ENCODE data around the gene AGXT. TPM values are rescaled to one million over a fixed set of nuclear protein-coding genes. Genes with fewer than 3 reads are reported as not detected.

Gene AGXT
- total RNA-seq: 0.32 TPM
- long read RNA-seq: 0 reads

- DNase-seq (ENCODE audit: low spot score): no peak
These were observed at the start of gene AGXT for GRCh38 chr2:240868286-240869108. Gene AGXT, plus strand, starts transcription at chr2:240868824. Its CDS starts 42 bp downstream, at chr2:240868866.

- peak; percentile 87 for DNase-seq (ENCODE audit: low spot score)
These were observed 49.3 kb upstream of the AGXT start for GRCh38 chr2:240819126-240819857.

- DNase-seq (ENCODE audit: low spot score): peak; percentile 83
These were observed 48.6 kb upstream of the AGXT start, which contains the start of gene KIF1A for GRCh38 chr2:240819858-240820606. Gene KIF1A, minus strand, starts transcription at chr2:240820219. Its CDS starts 22,467 bp downstream, at chr2:240797752.

GRCh38 chr2:240820607-240821428, 47.8 kb upstream of the AGXT start:
- peak; percentile 77 for DNase-seq (ENCODE audit: low spot score)

- no peak for DNase-seq (ENCODE audit: low spot score)
These were observed 47.2 kb upstream of the AGXT start for GRCh38 chr2:240821429-240821778.

- no peak for DNase-seq (ENCODE audit: low spot score)
These were observed 46.3 kb upstream of the AGXT start for GRCh38 chr2:240822280-240822847.

- no peak for DNase-seq (ENCODE audit: low spot score)
These were observed 44.9 kb upstream of the AGXT start for GRCh38 chr2:240823449-240824336.

GRCh38 chr2:240825476-240825875, 43.1 kb upstream of the AGXT start:
- no peak for DNase-seq (ENCODE audit: low spot score)

GRCh38 chr2:240831594-240832204, 36.9 kb upstream of the AGXT start:
- no peak for DNase-seq (ENCODE audit: low spot score)

GRCh38 chr2:240832205-240832727, 36.4 kb upstream of the AGXT start:
- peak; percentile 95 for DNase-seq (ENCODE audit: low spot score)

- peak; percentile 59 for DNase-seq (ENCODE audit: low spot score)
These were observed 35.6 kb upstream of the AGXT start for GRCh38 chr2:240832921-240833494.

- no peak for DNase-seq (ENCODE audit: low spot score)
These were observed 34.8 kb upstream of the AGXT start for GRCh38 chr2:240833724-240834285.

- no peak for DNase-seq (ENCODE audit: low spot score)
These were observed 34.1 kb upstream of the AGXT start for GRCh38 chr2:240834377-240834975.

GRCh38 chr2:240835528-240835927, 33.1 kb upstream of the AGXT start:
- no peak for DNase-seq (ENCODE audit: low spot score)

GRCh38 chr2:240836781-240837467, 31.7 kb upstream of the AGXT start:
- DNase-seq (ENCODE audit: low spot score): peak; percentile 89

GRCh38 chr2:240837621-240838020, 31.0 kb upstream of the AGXT start:
- DNase-seq (ENCODE audit: low spot score): peak; percentile 75
